Activated CD8-positive, alpha-beta memory T cell treated with anti-CD3 and anti-CD28 coated beads, Interleukin-2, amount 50 U/mL, for 1 hour (primary cell): Measurements from ENCODE around the gene RTN4IP1.

ENCODE experiments used
- DNase-seq: peaks from one replicate; pipeline ENCODE4 v3.0.0-alpha.2; 2020; ENCODE audit errors: extremely low read depth

The RTN4IP1 gene, protein sequence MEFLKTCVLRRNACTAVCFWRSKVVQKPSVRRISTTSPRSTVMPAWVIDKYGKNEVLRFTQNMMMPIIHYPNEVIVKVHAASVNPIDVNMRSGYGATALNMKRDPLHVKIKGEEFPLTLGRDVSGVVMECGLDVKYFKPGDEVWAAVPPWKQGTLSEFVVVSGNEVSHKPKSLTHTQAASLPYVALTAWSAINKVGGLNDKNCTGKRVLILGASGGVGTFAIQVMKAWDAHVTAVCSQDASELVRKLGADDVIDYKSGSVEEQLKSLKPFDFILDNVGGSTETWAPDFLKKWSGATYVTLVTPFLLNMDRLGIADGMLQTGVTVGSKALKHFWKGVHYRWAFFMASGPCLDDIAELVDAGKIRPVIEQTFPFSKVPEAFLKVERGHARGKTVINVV

DNA sequence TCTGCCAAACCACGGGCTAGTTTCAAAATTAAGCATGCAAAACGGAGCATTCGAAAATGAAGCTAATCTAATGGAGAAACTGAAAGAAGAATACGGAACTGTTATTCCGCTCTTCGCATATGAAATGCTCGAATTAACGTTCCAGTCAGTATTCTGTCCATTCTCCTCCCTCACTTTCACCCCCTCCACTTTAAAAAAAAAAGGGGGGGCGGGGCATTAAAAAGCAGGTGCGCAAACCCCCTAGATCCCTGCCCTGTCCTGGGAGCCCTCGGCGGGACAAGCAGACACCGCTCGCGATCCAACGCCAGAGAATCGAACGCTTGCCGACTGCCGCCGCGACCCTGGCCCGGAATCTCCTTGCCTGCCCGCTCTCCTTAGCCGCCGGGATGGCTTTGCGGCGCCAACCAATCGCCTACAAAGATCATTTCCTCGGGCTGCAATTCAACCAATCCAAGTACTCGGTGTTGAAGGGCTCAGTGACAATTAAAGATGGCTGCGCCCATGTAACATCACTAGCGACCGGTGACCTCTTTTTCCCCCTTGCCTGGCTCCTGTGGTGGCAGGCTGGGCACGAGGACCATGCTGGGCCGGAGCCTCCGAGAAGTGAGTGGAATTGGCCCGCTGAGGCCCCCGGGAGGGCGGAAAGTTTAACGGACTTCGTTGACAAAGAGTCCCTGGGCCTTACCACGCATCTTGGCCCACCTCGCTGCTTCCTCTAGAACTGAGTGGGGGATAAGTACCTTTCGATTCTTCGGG is at the start of gene RTN4IP1, which contains the start of gene QRSL1:
Gene RTN4IP1, minus strand, starts transcription at position 396 of the 756 bp plus-strand sequence. CDS start 477 bp downstream, outside the sequence.
Gene QRSL1, plus strand, starts transcription at position 476 of the 756 bp plus-strand sequence. Its CDS starts 104 bp downstream, at position 580.
- peak; percentile 69 for DNase-seq

GRCh38 chr6:106677282-106677681 is 48.0 kb upstream of the RTN4IP1 start:
- DNase-seq, result no peak

DNA sequence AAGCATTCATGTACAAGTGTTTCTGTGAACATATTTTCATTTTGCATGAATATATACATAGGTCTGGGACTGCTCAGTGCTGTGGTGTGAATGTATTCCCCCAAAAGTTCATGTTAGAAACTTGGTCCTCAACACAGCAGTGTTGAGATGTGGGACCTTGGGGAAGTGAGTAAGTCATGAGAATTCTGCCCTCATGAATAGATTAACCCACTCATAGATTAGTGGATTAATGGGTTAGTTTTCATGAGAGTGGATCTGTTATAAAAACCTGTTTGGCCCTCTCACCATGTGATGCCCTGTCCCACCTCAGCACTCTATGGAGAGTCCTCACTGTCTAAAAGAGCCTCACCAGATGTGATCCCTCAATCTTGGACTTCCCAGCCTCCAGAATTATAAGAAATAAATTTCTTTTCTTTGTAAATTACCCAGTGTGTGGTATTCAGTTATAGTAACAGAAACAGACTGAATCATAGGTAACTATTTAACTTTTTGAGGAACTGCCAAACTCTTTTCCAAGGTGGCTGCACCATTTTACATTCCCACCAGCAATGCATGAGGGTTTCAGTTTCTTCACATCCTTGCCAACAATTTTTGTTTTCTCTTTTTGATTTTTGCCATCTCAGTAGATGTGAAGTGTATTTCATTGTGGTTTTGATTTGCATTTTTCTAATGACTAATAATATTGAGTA is 45.4 kb upstream of the RTN4IP1 start:
- no peak for DNase-seq

DNA sequence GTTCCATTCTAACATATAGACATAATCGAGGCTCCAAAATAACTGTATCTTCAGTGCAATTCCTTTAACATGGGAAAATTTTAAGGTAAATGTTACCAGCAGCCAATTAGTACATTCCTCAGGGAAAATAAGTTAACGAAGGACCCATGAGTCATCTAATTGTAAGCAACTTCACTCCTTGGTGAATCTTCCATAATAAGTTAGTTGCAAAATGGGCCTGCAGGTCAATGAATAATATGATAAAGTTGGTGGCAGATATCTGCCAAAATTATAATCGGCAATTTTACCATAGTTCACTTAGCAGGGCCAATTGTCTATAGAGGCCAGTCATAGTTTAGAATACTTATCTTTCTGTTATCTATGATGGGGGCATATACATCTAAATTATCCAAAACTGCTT is 42.4 kb upstream of the RTN4IP1 start:
- DNase-seq, result no peak

DNA sequence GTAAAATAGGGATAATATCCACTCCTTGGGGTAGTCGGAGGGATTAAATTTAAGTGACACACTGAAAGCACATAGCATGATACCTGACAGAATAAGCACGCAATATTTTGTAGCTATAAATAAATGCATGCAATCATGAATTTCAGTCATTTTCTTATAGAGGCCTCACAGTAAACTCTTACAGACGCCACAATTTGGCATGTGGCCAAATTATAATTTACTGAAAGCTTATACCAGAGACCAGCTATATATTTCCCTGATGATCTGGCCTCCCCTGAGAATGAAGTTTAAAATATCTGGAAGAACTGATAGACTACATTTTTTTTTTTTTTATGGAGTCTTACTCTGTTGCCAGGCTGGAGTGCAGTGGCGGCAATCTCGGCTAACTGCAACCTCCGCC is 40.9 kb upstream of the RTN4IP1 start:
- DNase-seq, result no peak

GRCh38 chr6:106667022-106667402 is 37.7 kb upstream of the RTN4IP1 start:
- DNase-seq, result no peak

GRCh38 chr6:106666282-106667021 is 37.2 kb upstream of the RTN4IP1 start:
- DNase-seq, result no peak

DNA sequence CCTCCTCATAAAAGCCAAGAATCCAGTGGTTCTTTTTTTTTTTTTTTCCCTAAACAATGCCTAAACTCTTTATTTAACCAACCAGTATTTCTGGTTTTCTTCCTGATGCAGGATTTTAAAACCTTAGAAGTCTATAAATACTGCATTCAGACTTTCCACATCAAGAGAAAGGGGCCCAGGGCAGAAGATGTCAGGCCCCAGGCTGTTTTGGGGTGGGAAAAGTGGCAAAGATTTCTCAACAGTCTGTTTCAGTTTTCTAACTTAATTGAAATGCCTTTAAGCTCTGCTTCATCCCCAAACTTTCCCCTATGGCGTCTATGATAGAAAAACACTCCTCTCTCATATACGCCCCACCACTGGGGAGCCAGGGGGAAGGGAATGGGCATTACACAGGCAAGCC is 33.2 kb upstream of the RTN4IP1 start:
- DNase-seq, result no peak

DNA sequence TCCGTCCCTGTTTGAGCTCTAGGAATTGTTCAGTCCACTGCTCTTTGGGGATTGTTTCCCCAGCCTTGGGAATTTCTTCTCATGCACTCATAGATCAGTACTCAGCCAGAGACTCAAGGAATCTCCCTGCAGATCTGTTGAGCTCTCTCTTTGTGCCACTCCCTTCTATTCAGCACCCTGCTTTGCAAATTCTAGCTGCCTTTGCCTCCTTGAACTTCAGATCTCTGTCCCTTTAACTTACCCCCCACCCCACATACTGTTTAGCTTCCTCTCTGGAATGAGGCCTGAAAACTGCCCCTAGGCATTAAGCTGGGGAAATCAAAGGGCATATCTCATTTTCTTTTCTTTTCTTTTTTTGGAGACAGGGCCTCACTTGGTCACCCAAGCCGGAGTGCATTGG is 30.6 kb upstream of the RTN4IP1 start:
- DNase-seq, result no peak

GRCh38 chr6:106658469-106658868 is 29.2 kb upstream of the RTN4IP1 start:
- no peak for DNase-seq

DNA sequence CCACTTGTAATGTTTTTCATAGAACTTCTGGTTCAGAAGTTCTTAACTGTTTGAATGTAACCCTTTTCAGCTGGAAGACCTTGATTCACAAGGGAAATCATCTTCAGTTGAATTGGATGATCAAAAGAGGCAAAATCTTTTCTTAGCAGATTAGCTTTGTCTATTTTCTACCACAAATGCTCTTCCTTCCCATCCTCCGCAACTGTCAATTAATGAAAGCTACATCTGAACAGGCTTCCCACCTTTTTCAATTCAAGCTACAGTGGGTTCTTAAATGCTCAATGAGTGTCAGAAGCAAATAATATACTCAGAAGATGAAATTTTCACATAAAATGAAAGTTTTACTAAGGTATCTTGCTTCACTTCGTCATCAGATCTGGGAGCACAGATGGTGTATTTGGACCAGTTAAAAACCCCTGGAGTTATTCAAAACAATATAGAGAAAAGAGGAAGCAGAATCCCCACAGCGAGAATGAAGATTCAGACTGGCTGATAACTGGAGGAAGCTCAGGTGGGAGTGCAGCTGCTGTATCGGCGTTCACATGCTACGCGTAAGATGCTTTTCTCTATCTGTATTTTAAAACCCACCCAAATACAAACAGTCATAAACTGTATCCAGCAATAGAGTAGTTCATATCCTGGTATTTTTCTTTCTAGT is 19.5 kb upstream of the RTN4IP1 start:
- DNase-seq, result no peak

GRCh38 chr6:106643061-106643460 is 13.8 kb upstream of the RTN4IP1 start:
- no peak for DNase-seq

DNA sequence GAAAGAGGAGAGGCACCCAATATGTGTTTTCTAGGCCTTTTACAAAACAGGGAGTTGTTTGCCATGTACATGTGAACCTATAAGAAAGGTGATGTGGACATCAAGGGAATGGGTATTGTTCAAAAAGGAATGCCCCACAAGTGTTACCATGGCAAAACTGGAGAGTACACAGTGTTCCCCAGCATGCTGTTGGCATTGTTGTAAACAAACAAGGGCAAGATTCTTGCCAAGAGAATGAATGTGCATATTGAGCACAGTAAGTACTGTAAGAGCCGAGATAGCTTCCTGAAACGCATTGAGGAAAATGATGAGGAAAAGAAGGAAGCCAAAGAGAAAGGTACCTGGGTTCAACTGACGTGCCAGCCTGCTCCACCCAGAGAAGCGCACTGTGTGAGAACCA is 13.2 kb upstream of the RTN4IP1 start:
- no peak for DNase-seq

DNA sequence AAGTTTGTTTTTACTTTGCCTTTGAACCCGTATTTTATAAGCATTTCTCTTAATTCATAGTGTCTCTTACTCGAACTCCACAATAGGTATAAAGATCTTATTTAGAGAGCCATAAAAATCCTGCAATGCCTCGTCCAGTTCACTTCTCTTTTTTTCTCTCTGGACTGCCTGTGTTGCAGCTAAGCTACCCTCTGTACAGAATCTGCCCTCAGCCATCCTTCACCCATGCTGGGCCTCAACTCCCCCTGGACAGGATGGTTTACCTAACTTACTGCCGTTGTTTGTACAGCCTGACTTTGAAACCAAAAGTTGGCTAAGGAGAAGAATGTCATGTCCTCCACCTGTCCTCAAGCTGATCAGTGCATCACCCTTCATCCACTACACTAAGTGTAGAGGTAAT is 10.5 kb upstream of the RTN4IP1 start:
- DNase-seq, result no peak

DNA sequence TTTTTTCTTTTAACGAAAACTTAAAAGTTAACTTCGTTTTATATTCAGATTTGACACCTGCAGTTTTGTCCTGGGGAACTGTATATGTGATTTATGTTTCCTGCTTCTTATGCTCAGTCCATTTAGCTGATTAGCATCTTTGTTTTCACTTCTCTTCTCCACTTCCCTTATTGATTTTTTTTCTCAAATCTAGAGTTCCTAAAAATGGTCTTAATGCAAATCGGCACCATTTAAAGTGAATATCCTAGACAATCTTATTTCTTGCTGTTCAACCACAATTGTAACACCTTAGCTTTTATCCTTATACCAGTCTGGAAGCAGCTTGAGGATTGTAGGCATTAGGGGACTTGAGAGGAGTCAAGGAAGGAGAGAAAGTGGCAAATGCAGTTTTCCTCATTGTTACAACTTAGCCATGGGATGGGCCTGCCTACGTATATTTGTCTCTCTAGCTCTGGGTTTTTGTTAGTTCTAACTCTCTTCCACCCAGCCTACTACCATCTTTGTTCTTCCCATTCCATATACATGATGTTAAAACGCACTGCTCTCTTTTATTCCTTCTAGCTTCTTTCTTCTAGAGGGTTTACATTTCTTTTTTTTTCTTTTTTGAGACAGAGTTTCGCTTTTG is 8.5 kb upstream of the RTN4IP1 start:
- no peak for DNase-seq

DNA sequence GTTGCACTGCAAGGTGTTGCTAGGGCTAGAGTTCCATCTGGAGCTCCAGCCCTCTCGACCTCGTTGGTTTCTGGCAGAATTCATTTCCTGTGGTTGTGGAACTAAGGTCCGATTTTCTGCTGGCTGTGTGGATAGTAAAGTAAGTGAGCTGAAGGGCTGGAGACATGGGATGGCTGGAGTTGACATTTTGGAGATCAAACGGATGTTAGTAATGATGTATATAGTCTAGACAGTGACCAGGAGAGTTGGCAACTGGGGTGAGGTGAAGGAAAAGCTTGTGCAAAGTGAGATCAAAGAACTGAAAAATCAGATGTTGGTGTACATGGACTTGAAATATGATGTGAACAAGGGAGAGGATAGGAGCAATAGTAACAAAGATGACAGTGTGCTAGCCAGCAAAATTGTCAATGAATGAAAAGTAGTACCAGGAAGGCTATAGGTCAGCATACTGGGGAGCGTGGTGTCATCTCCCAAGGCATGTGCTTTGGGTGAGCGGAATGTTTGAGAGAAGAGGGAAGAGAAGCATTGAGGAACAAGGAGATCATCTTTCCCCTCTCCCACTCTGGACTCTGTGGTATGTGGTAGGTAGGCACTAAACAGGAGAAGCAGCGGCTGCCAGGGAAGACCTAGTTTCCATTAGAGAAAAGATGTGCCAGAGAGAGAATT is 7.9 kb upstream of the RTN4IP1 start:
- no peak for DNase-seq

- DNase-seq, result no peak
Measured at GRCh38 chr6:106634565-106634964, 5.3 kb upstream of the RTN4IP1 start.

DNA sequence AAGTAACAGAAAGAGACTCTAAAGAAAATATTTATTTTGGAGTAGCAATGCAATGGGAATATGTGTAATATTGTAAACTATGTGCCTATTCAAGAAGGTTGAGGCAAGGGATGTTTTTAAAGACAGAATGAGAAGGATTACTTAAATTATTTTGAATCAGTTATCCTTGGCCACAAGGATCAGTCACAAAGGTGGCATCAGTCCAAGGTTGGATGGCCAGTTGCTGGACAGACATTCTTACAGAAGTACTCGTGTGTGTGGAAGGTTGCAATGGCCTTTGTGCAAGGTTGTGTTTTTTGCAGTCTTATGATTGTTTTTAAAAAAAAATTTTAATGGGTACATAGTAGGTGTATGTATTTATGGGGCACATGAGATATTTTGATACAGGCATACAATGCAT is 2.0 kb upstream of the RTN4IP1 start:
- no peak for DNase-seq

DNA sequence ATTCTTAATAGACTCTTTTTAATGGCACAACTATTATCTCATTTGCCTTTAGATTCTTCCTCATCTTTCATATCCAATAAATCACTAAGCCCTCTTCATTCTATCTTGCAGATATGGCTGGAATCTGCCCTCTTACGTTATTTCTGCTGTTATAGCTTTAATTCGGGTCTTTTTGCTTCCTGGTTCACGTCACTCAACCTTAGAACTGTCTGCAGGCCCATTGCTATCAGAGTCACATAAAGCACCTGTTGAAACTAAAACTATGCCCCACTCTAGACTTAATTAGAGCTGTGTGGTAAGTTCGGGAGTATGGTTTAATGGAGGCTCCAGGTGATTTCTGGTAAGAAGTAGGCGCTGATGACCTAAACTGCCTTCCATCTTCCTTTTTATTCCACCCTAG is 1.1 kb upstream of the RTN4IP1 start:
- no peak for DNase-seq

GRCh38 chr6:106629859-106630163 is 513 bp upstream of the RTN4IP1 start:
- no peak for DNase-seq
